Measurements from ENCODE around the gene OXCT2. TPM values are rescaled to one million over a fixed set of nuclear protein-coding genes. Genes with fewer than 3 reads are reported as not detected.

The OXCT2 gene
- total and polyA plus RNA-seq, 2 of the 13 experiments (the other 11 are each of a cell fraction or from before 2014, with no cell fraction given) = 0.21 to 0.33 TPM

GRCh38 chr1:39761016-39761415 lies 10.1 kb downstream of the OXCT2 start:
- Histone ChIP-seq H3K36me3 (replicated peaks in 1 of 2; ENCODE audit: control insufficient read depth in 1 of 2, insufficient read depth in 2 of 2, low read length in 2 of 2) (no peaks in the 10 kb centered on the region), H3K79me2 (ENCODE audit: insufficient read depth, low read length) (no peaks in the 10 kb centered on the region), H3K27ac (ENCODE audit: extremely low read length, insufficient read depth, low read length) (no peak overlapping the region), H4K20me1 (ENCODE audit: insufficient read depth, low read length) (no peaks in the 10 kb centered on the region), H3K4me3 (replicated peaks in 1 of 3; ENCODE audit: insufficient read depth in 1 of 3, low read depth in 2 of 3, low read length in 3 of 3) (no peak overlapping the region), H3K9me3 (ENCODE audit: low read length) (no peaks in the 10 kb centered on the region), H2AFZ (ENCODE audit: low read length) (no peak overlapping the region), H3K9ac (ENCODE audit: insufficient read depth, low read depth, low read length) (no peak overlapping the region), H3K4me2 (ENCODE audit: low read depth, low read length) (no peak overlapping the region), H3K4me1 (ENCODE audit: insufficient read depth, low read length) (no peaks in the 10 kb centered on the region), H3K27me3 (ENCODE audit: control insufficient read depth in 1 of 2, insufficient read depth in 2 of 2, low read length in 2 of 2) (no peaks in the 10 kb centered on the region; a peak in 1 of 5 replicates)
- FAIRE-seq = no peak
- POLR2A ChIA-PET = no interaction called here
- no TSS peak for BruUV-seq (replicated peaks)
- no peak for ATAC-seq
- WGBS (ENCODE audit: low lambda C conversion rate) = 49% methylated on average over 9 of the region's 9 CpGs
- CTCF ChIA-PET (ENCODE audit: low intra/inter-chr PET ratio, low total read pairs) = no interaction called here
- intact Hi-C loops (cut with micrococcal nuclease; ENCODE audit: unreplicated experiment) (no loop called here), in situ Hi-C loops (cut with HindIII; ENCODE audit: extremely low pct_ligation_motif_present, low pct_unique_long_range_greater_than_20kb) (no loop called here)
- DNase-seq (ENCODE audit: low spot score) = no peak
- TF ChIP-seq STAT5B (CRISPR knock-in tag; IDR thresholded peaks at IDR 0.05) = no peak
- no peak for TF ChIP-seq MTERF4 (CRISPR knock-in tag; IDR thresholded peaks at IDR 0.05)
- TF ChIP-seq ZNF281 (CRISPR knock-in tag; IDR thresholded peaks at IDR 0.05; ENCODE audit: borderline replicate concordance) = no peak
- no peak for TF ChIP-seq THAP8 (CRISPR knock-in tag; IDR thresholded peaks at IDR 0.05; ENCODE audit: borderline replicate concordance)
- TF ChIP-seq RBM22 (optimal IDR thresholded peaks at IDR 0.05; ENCODE audit: low read length) = no peak
- no peak for TF ChIP-seq CTCF (CRISPR knock-in tag; IDR thresholded peaks at IDR 0.05)
- no peak for TF ChIP-seq ONECUT2 (CRISPR knock-in tag; IDR thresholded peaks at IDR 0.05)
- no peak for TF ChIP-seq PRDM4 (CRISPR knock-in tag; IDR thresholded peaks at IDR 0.05; ENCODE audit: borderline replicate concordance)
- TF ChIP-seq ZNF33B (CRISPR knock-in tag; IDR thresholded peaks at IDR 0.05) = no peak
- no peak for TF ChIP-seq HOMEZ (CRISPR knock-in tag; IDR thresholded peaks at IDR 0.05; ENCODE audit: low read depth)
- no peak for TF ChIP-seq CHCHD3 (CRISPR knock-in tag; IDR thresholded peaks at IDR 0.05)
- TF ChIP-seq SALL1 (CRISPR knock-in tag; IDR thresholded peaks at IDR 0.05) = no peak
